ENCODE measurements around the gene PTPRT.

- TF ChIP-seq POLR2A (IDR thresholded peaks at IDR 0.05) (no peak), CTCF (IDR thresholded peaks at IDR 0.05) (no peak)
Observed at GRCh38 chr20:42338294-42339201, 851.2 kb downstream of the PTPRT start.

Data from uterus (tissue), 2 donors.